Skeletal muscle tissue (tissue), 4 donors: ENCODE measurements around the gene GRID1. TPM values are rescaled to one million over a fixed set of nuclear protein-coding genes. Genes with fewer than 3 reads are reported as not detected.

Source experiments
- H3K27ac ChIP-seq: one replicate; pipeline ENCODE4 v1.7.0; 2013; ENCODE audit warnings: mild to moderate bottlenecking, low read depth, low read length, inconsistent platforms
- H3K27me3 ChIP-seq, 3 donors: one replicate each; pipeline ENCODE4 v1.7.0; 2013; ENCODE audit warnings: low read length in 3 of 3; ENCODE audit not compliant: control insufficient read depth in 3 of 3, insufficient read depth in 3 of 3
- H3K36me3 ChIP-seq, 3 donors: one replicate each; pipeline ENCODE4 v1.7.0; 2013; ENCODE audit warnings: low read length in 3 of 3; ENCODE audit not compliant: control insufficient read depth in 3 of 3, insufficient read depth in 3 of 3
- H3K4me1 ChIP-seq, 3 donors: one replicate each; pipeline ENCODE4 v1.7.0; 2013; ENCODE audit warnings: low read length in 3 of 3, mild to moderate bottlenecking in 3 of 3; ENCODE audit not compliant: control insufficient read depth in 3 of 3, insufficient read depth in 3 of 3
- H3K4me3 ChIP-seq, 3 donors: one replicate each; pipeline ENCODE4 v1.7.0; 2013; ENCODE audit warnings: low read length in 3 of 3
- H3K9ac ChIP-seq, 3 donors: one replicate each; pipeline ENCODE4 v1.7.0; 2013; ENCODE audit warnings: low read length in 3 of 3, mild to moderate bottlenecking in 3 of 3, moderate library complexity in 2 of 3, low read depth in 1 of 3
- H3K9me3 ChIP-seq, 3 donors: one replicate each; pipeline ENCODE4 v1.7.0; 2013; ENCODE audit warnings: low read length in 3 of 3; ENCODE audit not compliant: control insufficient read depth in 3 of 3
- total RNA-seq: library from RNA; depleted of rRNA; stranded (reverse); fragments of >200 nt; gene quantifications from one replicate; pipeline ENCODE4 v1.2.3, GENCODE V29; 2014
- donor health status: Osteomylitis.

GRID1 gene
- total RNA-seq, 1 donor from 2014 or later = 2.1 TPM

- Histone ChIP-seq H3K9ac (no peak overlapping the region), H3K27me3 (no peaks in the 10 kb centered on the region), H3K27ac (no peak overlapping the region), H3K9me3 (no peaks in the 10 kb centered on the region), H3K4me3 (no peak overlapping the region), H3K36me3 (no peaks in the 10 kb centered on the region), H3K4me1 (no peaks in the 10 kb centered on the region)
Measured at GRCh38 chr10:85614981-85615380, 751.6 kb downstream of the GRID1 start.

- H3K9me3 ChIP-seq = no peaks in the 10 kb centered on the region
- no peaks in the 10 kb centered on the region for H3K36me3 ChIP-seq
- H3K4me3 ChIP-seq = no peak overlapping the region
- H3K9ac ChIP-seq = no peak overlapping the region
- H3K27ac ChIP-seq = no peak overlapping the region
- no peaks in the 10 kb centered on the region for H3K27me3 ChIP-seq
- no peaks in the 10 kb centered on the region for H3K4me1 ChIP-seq
Measured at GRCh38 chr10:85614566-85614965, 752.0 kb downstream of the GRID1 start.

DNA sequence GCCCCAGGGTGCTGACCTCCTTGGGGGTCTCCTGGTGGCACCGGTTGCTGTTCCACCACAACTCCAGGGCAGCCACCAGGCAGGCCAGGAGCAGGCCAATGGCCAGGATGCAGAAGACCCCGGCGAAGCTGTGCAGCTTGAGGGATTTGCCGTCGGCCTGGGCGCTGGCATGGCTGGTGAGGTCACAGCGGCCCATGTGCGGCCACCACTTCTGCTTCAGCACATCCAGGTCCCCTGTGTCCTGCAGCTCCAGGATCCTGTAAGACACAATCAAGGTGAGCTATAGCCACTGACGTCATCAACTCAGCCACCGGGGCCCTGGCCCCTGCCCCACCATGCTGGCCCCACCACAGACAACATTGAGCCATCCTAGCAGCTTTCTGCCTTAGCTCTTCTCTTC, 753.2 kb downstream of the GRID1 start:
- H3K9me3 ChIP-seq = no peaks in the 10 kb centered on the region
- no peak overlapping the region for H3K4me3 ChIP-seq
- no peaks in the 10 kb centered on the region for H3K36me3 ChIP-seq
- no peaks in the 10 kb centered on the region for H3K27me3 ChIP-seq
- H3K27ac ChIP-seq = no peak overlapping the region
- no peaks in the 10 kb centered on the region for H3K4me1 ChIP-seq
- H3K9ac ChIP-seq = no peak overlapping the region

DNA sequence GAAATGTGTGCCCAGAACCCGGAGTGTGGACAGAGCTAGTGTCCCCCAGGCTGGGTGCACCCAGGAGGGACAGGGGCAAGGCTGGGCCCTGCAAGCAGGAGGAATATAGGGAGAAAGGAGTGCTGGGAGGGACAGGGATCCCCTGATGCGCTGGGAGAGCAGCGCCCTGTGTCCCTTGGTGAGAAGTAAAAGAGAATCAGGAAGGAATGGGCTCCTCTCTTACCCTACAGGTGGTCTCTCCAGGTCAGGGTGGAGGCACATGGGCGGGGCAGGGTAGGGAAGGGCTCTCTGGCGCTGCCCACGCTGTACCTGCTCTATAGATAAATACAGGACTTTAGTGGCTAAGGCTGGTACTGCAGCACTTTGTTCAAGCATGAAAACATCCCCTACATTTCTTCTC, 753.8 kb downstream of the GRID1 start:
- Histone ChIP-seq H3K9me3 (no peaks in the 10 kb centered on the region), H3K4me1 (no peaks in the 10 kb centered on the region), H3K27ac (no peak overlapping the region), H3K4me3 (no peak overlapping the region), H3K36me3 (no peaks in the 10 kb centered on the region), H3K27me3 (no peaks in the 10 kb centered on the region), H3K9ac (no peak overlapping the region)

GRCh38 chr10:85612378-85612775, 754.2 kb downstream of the GRID1 start:
- no peaks in the 10 kb centered on the region for H3K9me3 ChIP-seq
- H3K4me1 ChIP-seq = no peaks in the 10 kb centered on the region
- H3K27me3 ChIP-seq = no peaks in the 10 kb centered on the region
- H3K9ac ChIP-seq = no peak overlapping the region
- H3K27ac ChIP-seq = no peak overlapping the region
- no peaks in the 10 kb centered on the region for H3K36me3 ChIP-seq
- H3K4me3 ChIP-seq = no peak overlapping the region

GRCh38 chr10:85611746-85612377, 754.7 kb downstream of the GRID1 start:
- Histone ChIP-seq H3K36me3 (no peaks in the 10 kb centered on the region), H3K9ac (no peak overlapping the region), H3K27ac (no peak overlapping the region), H3K27me3 (no peaks in the 10 kb centered on the region), H3K4me3 (no peak overlapping the region), H3K4me1 (no peaks in the 10 kb centered on the region), H3K9me3 (no peaks in the 10 kb centered on the region)

- Histone ChIP-seq H3K4me1 (no peaks in the 10 kb centered on the region), H3K27me3 (no peaks in the 10 kb centered on the region), H3K4me3 (no peak overlapping the region), H3K9ac (no peak overlapping the region), H3K36me3 (no peaks in the 10 kb centered on the region), H3K27ac (no peak overlapping the region), H3K9me3 (no peaks in the 10 kb centered on the region)
Measured at GRCh38 chr10:85611093-85611740, 755.4 kb downstream of the GRID1 start.

GRCh38 chr10:85610381-85611092, 756.1 kb downstream of the GRID1 start:
- Histone ChIP-seq H3K36me3 (no peaks in the 10 kb centered on the region), H3K27ac (no peak overlapping the region), H3K4me3 (no peak overlapping the region), H3K9ac (no peak overlapping the region), H3K9me3 (no peaks in the 10 kb centered on the region), H3K4me1 (no peaks in the 10 kb centered on the region), H3K27me3 (no peaks in the 10 kb centered on the region)

GRCh38 chr10:85609509-85609908, 757.1 kb downstream of the GRID1 start:
- no peak overlapping the region for H3K9ac ChIP-seq
- no peak overlapping the region for H3K27ac ChIP-seq
- no peaks in the 10 kb centered on the region for H3K9me3 ChIP-seq
- H3K4me1 ChIP-seq = no peaks in the 10 kb centered on the region
- no peak overlapping the region for H3K4me3 ChIP-seq
- no peaks in the 10 kb centered on the region for H3K27me3 ChIP-seq
- no peaks in the 10 kb centered on the region for H3K36me3 ChIP-seq

DNA sequence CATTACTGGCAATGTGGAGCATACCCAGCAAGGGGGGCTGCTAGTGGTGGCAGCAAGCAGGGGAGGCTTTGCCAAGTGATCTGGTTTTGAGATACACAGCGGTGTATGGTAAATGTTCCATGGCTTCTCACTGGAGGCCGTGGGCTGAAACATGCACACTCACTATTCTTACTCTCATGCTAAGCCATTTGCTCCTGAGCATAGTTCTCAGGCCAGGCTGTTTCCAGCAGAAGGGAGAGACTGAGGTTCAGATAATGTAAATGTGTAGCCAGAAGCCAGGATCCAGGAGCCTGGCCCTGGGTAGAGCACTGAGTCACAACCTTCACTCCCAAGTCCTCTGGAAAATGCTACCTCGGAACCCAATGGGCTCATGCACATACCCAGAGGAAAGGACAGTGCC, 757.9 kb downstream of the GRID1 start:
- Histone ChIP-seq H3K36me3 (no peaks in the 10 kb centered on the region), H3K4me1 (no peaks in the 10 kb centered on the region), H3K9me3 (no peaks in the 10 kb centered on the region), H3K27me3 (no peaks in the 10 kb centered on the region), H3K4me3 (no peak overlapping the region), H3K27ac (no peak overlapping the region), H3K9ac (no peak overlapping the region)
